GM19463 (cell line): ENCODE data around the gene SESN2.

ENCODE experiments used
- ATAC-seq: cut with Tn5 transposase; IDR thresholded peaks from one replicate; pipeline ENCODE4 v1.9.1; 2021; ENCODE audit warnings: mild to moderate bottlenecking, moderate library complexity; ENCODE audit not compliant: unreplicated experiment

SESN2 gene

GRCh38 chr1:28249013-28249865 is 10.1 kb upstream of the SESN2 start:
- ATAC-seq: no peak

DNA sequence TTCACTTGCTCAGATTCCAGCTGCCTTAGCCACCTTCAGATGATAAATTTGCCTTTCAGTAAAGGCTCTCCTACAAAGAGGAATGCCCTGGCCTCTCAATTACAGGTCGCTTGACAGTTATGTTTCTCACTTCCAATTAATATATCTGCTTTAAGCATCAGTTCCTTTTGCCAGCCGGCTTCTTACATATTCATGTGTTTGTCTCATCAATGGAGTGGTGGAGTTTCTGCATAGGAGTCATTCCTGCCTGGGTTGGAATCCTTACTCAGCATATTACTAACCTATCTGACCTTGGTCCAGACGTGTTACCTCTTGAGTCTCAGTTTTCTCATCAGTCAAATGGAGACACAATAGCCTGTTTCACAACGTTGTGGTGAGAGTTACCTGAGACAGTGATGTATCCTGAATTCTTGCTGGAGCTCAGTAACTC is 9.4 kb upstream of the SESN2 start:
- ATAC-seq: no peak

DNA sequence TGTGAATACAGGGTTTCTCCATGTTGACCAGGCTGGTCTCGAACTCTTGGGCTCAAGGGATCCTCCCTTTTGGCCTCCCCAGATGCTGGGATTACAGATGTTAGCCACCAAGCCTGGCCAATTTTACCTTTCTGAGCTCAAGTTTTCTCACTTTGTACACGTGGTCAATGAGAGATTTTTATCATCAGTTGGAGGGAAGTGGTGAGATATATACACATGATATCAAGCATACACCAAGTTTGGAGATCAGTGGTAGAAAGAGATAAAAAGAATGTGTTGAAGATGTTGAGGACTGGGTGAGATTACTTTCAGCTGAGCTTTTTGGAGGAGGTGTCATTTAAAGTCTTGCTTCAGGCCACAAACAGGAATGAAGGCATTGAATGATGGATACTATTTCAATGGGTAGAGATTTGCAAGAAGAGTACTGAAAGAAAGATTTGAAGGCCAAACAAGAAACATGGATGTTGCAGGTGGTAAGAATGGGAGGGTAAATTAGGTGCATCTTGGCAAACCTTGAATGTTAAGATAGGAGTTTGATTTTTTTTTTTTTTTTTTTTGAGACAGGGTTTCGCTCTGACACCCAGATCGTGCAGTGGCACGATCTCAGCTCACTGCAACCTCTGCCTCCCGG is 3.0 kb upstream of the SESN2 start:
- no peak for ATAC-seq

DNA sequence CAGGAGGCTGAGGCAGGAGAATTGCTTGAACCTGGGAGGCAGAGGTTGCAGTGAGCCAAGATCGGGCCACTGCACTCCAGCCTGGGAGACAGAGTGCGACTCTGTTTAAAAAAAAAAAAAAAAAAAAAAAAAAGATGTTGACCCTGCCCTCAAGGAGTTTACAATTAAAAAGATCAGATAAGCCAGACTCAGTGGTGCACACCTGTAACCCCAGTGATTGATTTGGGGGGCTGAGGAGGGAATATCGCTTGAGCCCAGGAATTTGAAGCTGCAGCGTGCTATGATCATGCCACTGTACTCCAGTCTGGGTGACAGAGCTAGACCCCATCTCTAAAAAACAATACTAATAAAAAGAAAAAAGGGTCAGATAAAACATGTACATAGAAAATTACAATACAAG is 1.6 kb upstream of the SESN2 start:
- no peak for ATAC-seq

GRCh38 chr1:28258628-28259251 is 578 bp upstream of the SESN2 start:
- ATAC-seq: no peak

DNA sequence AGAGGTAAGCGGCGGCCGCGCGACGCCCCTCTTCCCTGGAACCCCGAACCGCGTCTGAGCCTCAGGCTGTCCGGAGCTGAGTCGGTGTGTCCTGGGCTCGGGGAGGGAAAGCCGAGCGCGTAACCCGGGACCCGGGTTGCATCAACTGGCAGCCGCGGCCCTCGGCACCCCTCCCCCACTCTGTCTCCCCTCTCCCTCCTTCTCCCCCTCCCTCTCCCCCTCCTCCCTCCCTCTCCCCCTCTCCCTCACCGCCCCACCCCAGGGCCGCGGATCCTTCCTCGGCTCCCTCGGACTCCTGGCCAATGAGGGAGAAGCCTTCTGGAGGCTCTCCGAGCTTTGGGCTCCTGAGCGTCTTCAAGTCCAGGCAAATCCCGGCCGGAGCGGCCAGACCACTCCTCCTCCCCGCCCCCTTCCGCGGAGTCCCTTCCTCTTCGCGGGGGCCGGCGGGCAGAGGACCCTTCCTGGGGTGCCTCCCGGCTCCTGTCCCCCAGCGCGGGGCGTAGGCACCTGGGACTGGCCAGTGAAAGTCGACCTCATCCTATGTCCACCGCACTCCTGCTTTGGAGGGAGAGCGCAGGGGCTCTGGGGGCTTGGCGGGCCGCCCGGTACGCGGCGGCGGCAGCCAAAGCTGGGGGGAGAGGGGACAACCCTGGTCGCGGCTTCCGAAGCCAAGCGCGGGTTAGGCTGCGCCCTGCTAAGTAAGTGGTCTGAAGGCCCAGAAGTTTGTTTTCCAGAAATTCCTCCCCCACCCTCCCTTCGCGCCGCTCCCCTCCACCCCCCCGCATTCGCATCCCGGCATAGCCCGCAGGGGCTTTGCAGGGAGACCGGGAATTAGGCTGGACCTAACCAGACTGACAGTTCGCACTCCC is 850 bp downstream of the SESN2 start:
- ATAC-seq: no peak

DNA sequence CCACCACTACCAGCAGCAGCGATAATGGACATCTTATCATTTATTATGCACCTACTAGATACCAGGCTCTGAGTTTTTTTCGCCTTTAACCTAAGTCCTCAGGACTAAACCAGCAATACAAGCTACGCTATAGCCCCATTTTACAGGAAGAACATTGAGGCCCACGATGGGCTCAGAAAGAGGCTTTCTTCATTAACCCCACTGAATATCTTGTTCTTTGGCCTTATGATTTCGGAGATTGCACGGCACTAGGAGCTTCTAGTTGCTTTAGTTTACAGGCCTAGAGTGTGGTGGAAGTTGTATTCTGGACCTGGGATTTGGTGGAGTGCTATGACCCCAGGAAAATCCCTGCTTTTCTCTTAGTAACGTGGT is 1.5 kb downstream of the SESN2 start:
- ATAC-seq: no peak

DNA sequence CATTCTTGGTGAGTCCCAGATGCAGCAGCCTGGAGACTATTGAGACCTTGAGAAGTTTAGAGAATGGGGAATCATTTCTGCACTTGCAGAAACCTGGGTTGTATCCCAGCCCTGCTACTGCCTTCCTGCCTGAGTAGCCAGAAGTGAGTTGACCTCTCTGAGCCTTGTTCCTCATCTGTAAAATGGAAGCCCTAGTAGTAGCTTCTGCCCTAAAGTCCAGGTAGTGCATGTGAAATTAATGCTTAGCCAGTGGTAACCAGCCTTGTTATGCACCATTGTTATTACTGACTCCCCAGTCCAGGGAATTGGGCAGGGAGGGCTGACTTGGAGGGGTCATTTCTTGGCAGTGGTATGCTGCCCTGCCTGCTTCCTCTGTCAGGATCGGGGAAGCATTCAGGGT is 5.6 kb downstream of the SESN2 start:
- ATAC-seq: no peak

DNA sequence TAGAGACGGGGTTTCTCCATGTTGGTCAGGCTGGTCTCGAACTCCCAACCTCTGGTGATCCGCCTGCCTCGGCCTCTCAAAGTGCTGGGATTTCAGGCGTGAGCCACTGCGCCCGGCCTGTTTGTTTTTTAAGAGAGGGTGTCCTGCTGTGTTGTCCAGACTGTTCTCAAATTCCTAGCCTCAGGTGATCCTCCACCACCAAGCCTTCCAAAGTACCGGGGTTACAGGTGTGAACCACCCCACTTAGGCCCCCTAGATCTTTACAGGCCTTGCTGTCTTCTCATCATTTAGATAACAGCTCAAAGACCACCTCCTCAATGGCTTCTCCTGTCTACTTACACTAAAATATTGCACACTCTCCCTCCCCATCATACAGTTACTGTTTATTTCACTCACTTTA is 6.3 kb downstream of the SESN2 start:
- ATAC-seq: no peak

DNA sequence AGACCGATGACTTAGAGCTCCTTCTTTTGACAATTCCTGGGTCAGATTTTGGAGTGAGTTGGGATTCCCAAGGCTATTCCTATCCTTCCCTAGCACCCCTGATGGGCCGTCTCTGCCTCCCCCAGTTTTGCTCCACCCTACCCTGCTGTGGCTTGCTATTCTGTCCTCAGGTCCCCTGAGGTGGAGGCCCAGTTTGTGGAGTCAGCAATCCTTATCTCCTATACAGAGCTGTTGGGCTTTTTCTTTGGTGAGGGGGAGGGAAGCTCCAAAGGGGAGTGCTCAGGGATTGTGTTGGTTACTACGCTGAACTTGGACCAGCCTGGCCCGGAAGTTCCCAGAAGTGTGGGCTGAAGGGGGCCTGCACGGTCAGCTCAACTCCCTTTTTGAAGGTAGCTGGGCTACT is 7.6 kb downstream of the SESN2 start:
- ATAC-seq: no peak

GRCh38 chr1:28267633-28268032 is 8.3 kb downstream of the SESN2 start:
- ATAC-seq: no peak

- no peak for ATAC-seq
These were observed 10.2 kb downstream of the SESN2 start for GRCh38 chr1:28269529-28269928.

GRCh38 chr1:28272215-28272852 is 13.0 kb downstream of the SESN2 start:
- no peak for ATAC-seq

DNA sequence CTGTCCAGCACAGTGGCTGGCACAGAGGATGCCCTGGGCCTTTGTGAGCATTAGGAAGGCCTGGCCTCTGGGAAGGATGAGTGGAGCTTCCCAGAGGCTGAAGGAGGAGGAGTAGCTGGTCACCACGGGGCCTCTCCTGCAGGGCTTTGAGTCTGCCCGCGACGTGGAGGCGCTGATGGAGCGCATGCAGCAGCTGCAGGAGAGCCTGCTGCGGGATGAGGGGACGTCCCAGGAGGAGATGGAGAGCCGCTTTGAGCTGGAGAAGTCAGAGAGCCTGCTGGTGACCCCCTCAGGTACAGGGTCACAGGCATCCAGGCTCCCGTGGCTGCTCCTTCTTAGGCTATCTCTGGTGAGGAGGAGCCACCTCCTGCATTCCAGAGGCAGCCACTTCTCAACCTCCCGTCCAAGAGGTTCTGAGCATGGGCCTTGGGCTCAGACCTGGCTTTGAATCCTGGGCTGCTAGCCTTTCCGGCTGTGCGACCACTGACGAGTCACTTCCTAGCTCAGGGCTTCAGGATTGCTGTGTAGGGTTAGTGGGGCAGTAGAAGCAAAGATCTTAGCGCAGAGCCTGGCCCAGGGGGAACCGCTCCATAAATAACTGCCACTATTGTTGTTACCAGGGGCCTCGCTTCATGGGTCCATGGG is 14.0 kb downstream of the SESN2 start:
- no peak for ATAC-seq

DNA sequence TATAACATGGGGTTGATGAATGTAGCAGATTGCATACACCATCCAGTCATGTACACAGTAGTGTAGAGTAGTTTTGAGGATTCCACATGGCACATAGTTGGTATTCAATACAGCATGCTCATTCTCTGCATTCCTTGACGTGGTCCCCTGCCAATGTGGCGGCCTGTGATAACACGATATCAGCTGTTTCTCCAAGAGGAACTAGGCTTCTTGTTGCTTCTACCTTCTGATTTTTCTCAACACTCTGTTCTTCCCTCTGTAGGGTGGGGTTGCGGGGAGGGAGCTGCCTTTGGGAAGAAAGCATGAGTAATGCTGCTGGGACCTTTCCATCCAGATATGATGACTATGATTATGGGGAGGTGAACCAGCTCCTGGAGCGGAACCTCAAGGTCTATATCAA is 19.4 kb downstream of the SESN2 start:
- ATAC-seq: no peak

DNA sequence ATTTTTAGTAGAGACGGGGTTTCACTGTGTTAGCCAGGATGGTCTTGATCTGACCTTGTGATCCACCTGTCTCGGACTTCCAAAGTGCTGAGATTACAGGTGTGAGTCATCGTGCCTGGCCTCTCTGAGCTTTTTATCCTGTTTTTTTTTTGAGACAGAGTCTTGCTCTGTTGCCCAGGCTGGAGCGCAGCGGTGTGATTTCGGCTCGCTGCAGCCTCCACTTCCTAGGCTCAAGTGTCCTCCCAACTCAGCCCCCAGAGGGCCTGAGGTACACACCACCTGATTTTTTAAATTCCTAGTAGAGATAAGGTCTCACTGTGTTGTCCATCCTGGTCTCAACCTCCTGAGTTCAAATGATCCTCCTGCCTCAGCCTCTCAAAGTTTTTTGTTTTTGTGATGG is 20.4 kb downstream of the SESN2 start:
- no peak for ATAC-seq

GRCh38 chr1:28280501-28280900 is 21.2 kb downstream of the SESN2 start:
- ATAC-seq: no peak

DNA sequence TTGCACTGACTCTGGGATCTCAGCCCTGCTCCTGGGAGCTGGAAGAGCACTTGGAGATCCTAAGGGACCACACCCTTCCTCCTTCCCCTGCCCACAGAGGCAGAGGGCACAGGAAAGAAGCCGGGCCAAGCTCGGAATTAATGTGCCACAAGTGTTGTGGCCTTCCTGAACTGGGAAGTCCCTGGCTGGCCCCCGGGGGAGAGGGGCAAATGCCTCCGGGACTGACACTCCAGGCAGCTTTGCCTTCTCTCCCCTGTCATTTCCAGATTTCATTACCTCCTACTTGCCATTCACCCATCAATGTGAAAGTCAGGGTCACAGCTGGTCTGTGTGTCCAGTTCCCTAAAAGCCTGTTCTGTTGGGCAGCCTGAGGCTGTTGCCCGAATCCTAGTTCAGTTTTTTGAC is 21.7 kb downstream of the SESN2 start:
- no peak for ATAC-seq

DNA sequence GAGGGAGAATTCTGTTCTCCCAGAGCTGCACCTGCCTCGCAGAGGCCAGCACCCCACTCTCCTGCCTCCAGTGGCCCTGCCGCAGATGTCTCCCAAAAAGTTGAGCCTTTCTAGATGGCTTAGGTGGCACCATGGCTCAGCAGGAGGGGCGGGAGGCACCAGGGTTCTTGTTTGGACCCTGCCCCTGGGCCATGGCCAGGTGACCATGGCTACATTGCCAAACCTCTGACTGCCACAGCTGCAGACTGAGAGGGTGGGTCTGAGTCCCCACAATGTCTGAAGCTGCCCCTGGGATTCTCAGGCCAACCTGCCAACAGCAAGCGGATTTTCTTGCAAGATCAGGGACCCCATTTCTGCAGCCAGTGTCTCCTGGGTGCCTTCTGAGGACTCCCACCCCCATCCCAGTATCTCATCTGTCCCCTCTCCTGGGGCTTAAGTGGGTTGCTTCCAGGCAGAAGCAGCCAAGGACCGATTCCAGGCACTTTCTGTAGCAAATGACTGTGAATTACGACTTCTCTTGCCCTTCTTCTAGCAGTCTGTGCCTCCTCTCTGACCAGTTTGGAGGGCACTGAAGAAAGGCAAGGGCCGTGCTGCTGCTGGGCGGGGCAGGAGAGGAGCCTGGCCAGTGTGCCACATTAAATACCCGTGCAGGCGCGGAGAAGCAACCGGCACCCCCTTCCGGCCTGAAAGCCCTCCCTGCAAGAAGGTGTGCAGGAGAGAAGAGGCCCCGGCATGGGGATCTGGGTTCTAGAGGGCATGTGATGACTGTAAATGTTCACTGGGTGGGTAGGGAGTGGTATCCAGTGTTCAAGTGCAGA is 22.5 kb downstream of the SESN2 start:
- no peak for ATAC-seq
